Stimulated activated CD4-positive, alpha-beta T cell treated with anti-CD3 and anti-CD28 coated beads, TNF-alpha, amount 100 ng/mL, for 48 hours (primary cell): ENCODE results near the gene CCNL2.
A peak's percentile ranks its signal among the peaks of the same experiment; 100 is the strongest.

Source experiments
- DNase-seq, 3 donors: peaks; one replicate each; pipeline ENCODE4 v3.0.0-alpha.2; 2020; ENCODE audit warnings: low read depth in 3 of 3

The CCNL2 gene

GRCh38 chr1:1342061-1342562 lies 57.0 kb downstream of the CCNL2 start:
- DNase-seq = no peak

DNA sequence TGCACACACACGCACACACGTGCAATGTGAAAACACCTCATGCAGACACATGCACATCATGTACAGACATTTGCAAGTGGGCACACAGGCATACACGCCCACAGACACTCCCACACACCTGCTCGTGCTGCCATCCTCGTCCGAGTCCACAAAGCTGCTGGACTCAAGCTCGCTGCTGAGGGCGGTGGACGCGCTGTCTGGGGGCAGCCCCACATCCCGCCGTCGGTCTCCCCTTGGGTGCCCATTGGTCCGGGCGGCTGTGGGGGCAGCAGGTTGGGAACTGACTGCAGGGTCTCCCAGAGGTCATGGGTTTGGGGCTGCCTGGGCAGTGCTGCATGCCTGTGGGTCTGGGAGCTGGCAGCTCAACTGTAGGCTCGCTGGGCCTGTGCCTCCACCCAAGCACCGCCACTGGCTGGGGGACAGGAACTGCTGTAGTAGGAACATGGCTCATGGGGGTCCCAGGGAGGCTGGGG lies 57.5 kb downstream of the CCNL2 start:
- DNase-seq = no peak

GRCh38 chr1:1340791-1341548 lies 58.2 kb downstream of the CCNL2 start:
- no peak for DNase-seq

GRCh38 chr1:1340185-1340584 lies 59.0 kb downstream of the CCNL2 start:
- DNase-seq = no peak

GRCh38 chr1:1338278-1338677 lies 60.9 kb downstream of the CCNL2 start:
- no peak for DNase-seq

DNA sequence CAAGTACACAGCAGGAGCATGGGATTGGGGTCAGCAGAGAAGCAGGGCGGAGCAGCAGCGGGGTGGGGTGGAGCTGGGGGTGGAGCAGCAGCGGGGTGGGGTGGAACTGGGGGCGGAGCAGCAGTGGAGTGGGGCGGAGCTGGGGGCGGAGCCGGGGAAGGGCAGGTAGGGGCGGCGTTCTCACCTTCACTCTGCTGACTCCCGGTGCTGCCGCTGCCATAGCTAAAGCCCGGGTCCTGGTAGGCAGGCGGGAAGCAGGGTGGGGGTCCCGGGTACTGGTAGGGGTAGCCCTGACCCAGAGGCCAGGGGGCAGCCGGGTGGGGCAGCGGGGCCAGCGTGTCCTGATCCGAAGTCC lies 61.4 kb downstream of the CCNL2 start:
- DNase-seq = peak in 1 of 3 donors; percentile 41

GRCh38 chr1:1336931-1337792 lies 62.0 kb downstream of the CCNL2 start:
- no peak for DNase-seq

GRCh38 chr1:1336446-1336845 lies 62.7 kb downstream of the CCNL2 start:
- DNase-seq = no peak

DNA sequence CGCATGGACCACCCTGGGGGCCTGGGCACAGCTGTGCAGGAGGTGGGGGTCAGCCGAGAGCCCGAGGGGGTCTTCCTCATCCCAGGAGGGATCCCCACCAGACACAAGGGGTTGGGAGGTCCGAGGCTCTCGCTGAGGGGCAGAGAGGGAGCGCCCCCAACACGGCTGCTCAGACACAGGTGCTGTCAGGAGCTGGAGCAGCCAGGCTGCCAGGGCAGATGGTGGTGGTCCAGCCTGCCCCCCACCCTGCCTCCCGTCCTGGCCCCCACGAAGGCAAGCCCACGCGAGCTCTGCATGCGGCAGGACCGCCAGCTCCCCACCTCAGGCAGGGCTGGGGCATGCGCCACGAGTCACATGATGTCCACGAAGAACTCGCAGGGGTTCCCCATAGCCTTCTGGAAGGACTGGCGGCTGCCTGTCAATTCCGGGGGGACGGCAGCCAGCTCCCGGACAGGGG lies 63.3 kb downstream of the CCNL2 start:
- no peak for DNase-seq
